Erythroblast (primary cell): ENCODE results near the gene FLT1.

Experiments
- GATA1 ChIP-seq: IDR thresholded peaks from 2 replicates; pipeline ENCODE4 v1.6.1; 2011; ENCODE audit warnings: low read depth, mild to moderate bottlenecking, control low read depth, low read length, moderate library complexity
- POLR2A ChIP-seq: IDR thresholded peaks from 2 replicates; pipeline ENCODE4 v1.6.1; 2011; ENCODE audit warnings: mild to moderate bottlenecking, low read length

DNA sequence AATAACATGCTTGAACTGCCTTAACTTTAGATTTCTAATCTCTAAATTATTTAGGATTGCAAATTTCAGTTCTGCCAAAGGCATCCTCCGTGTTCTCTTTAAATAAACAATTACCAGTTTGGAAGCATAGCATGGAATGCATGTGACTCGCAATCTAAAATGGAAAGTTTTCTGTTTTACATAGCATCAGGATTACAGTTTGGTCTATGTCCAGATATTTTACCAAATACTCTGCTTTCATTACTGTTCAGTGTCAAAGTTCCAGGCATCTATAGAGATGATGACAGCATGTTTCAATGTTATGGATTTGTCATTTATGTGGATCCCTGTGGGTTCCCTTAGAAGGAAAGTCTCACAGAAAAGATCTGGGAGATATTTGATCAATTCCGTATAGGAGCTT lies 16.8 kb downstream of the FLT1 start:
- no peak for TF ChIP-seq POLR2A
- no peak for TF ChIP-seq GATA1
